ENCODE measurements around the gene CCDC69.

DNA sequence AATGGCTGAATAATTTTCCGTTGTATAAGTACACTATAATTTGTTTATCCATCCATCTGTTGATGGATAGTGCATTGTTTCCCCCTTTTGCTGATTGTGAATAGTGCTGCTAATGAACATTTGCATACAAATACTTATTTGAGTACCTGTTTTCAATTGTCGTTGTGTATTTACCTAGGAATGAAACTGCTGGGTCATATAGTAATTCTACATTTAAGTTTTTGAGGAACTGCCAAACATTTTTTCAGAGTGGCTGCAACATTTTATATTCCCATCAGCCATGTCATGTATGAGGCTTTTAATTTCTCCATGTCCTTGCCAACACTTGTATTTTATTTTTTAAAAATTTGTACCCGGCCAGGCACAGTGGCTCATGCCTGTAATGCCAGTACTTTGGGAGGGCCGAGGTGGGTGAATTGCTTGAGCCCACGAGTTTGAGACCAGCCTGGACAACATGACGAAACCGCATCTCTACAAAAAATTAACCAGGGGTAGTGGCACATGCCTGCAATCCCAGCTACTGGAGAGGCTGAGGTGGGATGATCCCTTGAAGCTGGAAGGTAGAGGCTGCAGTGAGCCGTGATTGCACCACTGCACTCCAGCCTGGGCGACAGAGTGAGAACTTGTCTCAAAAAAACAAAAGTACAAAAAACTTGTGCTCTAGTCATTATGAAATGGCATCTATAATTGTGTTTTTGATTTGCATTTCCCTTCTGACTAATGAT is 64.1 kb downstream of the CCDC69 start:
- TF ChIP-seq EP300 (IDR thresholded peaks at IDR 0.05; ENCODE audit: borderline replicate concordance in 1 of 2, control insufficient read depth in 1 of 2, low read depth in 2 of 2, low read length in 2 of 2) (0 out of 4 replicates have a peak, but pooled peaks of 1 of the 2 experiments have one; percentile 6), CTCF (IDR thresholded peaks at IDR 0.05 in 2 of 3, conservative IDR thresholded peaks at IDR 0.05 in 1 of 3; ENCODE audit: control insufficient read depth in 2 of 3, extremely low read depth in 1 of 3, insufficient read depth in 1 of 3, low read depth in 3 of 3, low read length in 3 of 3) (no peak), REST (IDR thresholded peaks at IDR 0.05; ENCODE audit: low read depth, low read length) (no peak), POLR2AphosphoS2 (IDR thresholded peaks at IDR 0.05; ENCODE audit: low read depth, low read length) (no peak)

All from GM12878 (cell line).